ENCODE data around the gene PELI2. TPM values are rescaled to one million over a fixed set of nuclear protein-coding genes. Genes with fewer than 3 reads are reported as not detected.

The PELI2 gene
- total RNA-seq, 4 donors from 2014 or later, result 10.0 to 17.0 (median 13.2) TPM

DNA sequence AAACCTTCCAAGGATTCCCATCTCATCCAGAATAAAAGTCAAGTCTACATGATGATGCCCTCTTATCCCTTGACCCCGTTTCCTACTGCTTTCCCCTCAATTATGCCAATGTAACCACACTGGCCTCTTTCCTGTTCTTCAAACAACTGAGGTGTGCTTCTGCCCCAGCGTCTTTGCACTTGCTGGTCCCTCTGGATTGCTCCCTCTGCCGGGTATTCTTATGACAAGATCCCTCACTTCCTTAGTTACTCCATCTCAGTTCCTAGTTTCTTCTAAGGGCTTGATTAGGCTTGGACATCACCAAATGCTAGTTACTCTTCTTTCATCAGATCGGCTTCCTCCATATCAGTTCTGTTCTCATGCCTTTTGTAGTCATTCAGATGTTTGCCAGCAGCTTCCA lies 32.7 kb upstream of the PELI2 start:
- WGBS, 2 donors, result 80 to 89% methylated on average over 4 of the region's 4 CpGs
- DNase-seq (ENCODE audit: low spot score in 2 of 2), result no peak
- H3K4me3 ChIP-seq (ENCODE audit: low read depth, poor library complexity, severe bottlenecking), result no peak overlapping the region
- intact Hi-C loops (cut with DNase I; ENCODE audit: low total_unique reads), result no loop called here
- TF ChIP-seq, protein P1, sequence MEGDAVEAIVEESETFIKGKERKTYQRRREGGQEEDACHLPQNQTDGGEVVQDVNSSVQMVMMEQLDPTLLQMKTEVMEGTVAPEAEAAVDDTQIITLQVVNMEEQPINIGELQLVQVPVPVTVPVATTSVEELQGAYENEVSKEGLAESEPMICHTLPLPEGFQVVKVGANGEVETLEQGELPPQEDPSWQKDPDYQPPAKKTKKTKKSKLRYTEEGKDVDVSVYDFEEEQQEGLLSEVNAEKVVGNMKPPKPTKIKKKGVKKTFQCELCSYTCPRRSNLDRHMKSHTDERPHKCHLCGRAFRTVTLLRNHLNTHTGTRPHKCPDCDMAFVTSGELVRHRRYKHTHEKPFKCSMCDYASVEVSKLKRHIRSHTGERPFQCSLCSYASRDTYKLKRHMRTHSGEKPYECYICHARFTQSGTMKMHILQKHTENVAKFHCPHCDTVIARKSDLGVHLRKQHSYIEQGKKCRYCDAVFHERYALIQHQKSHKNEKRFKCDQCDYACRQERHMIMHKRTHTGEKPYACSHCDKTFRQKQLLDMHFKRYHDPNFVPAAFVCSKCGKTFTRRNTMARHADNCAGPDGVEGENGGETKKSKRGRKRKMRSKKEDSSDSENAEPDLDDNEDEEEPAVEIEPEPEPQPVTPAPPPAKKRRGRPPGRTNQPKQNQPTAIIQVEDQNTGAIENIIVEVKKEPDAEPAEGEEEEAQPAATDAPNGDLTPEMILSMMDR (IDR thresholded peaks at IDR 0.05), result no peak
- TF ChIP-seq POLR2A (IDR thresholded peaks at IDR 0.05), result no peak

DNA sequence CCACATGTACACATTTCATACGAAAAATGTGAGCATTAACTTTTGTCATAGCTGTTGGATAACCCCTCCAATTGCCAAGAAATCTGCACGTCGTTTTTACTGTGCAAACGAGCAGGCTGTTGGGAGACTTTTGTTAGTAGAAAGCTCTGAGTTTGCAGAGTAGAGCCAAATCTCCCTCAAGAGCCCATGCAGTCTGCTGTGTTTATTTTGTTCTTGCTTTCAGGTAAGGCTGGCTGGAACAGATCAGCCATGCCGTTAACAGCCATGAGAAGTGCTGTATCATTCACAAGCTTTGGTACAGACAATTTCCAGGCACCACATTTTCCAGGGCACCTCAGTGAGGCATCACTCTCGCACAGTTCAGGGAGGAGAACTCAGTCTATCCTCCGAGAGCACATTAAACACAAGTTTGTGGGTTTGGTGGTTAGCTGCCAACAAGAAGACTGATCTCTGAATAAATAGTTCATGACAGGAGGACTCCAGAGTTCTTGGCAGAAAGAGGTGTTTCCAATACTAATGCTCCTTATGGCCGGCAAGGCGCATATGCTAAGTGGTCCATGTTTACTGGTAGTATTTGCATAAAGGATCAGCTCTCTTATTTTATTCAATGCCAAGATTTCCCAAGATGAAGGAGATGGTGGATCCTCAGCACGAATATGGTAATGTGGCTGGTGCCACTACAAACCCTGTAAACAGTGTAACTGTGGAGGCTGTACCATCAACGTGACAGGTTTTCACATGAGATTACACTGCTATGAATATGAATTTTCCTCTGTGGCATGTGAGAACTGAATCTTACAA lies 30.3 kb upstream of the PELI2 start:
- TF ChIP-seq, protein P1 (IDR thresholded peaks at IDR 0.05), result no peak
- intact Hi-C loops (cut with DNase I; ENCODE audit: low total_unique reads), result no loop called here
- no peak overlapping the region for H3K4me3 ChIP-seq (ENCODE audit: low read depth, poor library complexity, severe bottlenecking)
- WGBS, 2 donors, result 60 to 70% methylated on average over 11 of the region's 11 CpGs
- DNase-seq (ENCODE audit: low spot score in 2 of 2), result no peak

DNA sequence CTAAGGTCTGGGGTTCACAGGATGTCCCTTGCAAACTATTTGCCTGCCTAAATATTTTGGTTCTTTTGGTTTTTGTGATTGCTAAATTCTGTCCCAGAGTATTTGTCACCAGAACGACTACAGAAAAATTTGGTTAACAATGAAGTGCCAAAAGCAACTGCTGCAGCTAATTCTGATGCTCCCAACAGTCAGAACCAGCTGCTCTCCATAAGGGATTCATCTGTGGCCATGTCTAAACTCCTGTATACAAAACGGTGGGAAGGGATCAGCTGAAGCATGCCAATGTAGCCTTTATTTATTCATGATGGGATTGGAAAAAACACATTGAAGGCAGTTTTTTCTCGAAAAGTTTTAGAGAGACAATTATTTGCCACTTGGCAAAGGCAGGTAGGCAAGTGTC lies 29.3 kb upstream of the PELI2 start:
- no peak overlapping the region for H3K4me3 ChIP-seq (ENCODE audit: low read depth, poor library complexity, severe bottlenecking)
- TF ChIP-seq, protein P1 (IDR thresholded peaks at IDR 0.05), result no peak
- TF ChIP-seq POLR2A (IDR thresholded peaks at IDR 0.05), result no peak
- WGBS, 2 donors, result 46 to 56% methylated on average over 3 of the region's 3 CpGs
- DNase-seq (ENCODE audit: low spot score in 2 of 2), result no peak
- intact Hi-C loops (cut with DNase I; ENCODE audit: low total_unique reads), result no loop called here

DNA sequence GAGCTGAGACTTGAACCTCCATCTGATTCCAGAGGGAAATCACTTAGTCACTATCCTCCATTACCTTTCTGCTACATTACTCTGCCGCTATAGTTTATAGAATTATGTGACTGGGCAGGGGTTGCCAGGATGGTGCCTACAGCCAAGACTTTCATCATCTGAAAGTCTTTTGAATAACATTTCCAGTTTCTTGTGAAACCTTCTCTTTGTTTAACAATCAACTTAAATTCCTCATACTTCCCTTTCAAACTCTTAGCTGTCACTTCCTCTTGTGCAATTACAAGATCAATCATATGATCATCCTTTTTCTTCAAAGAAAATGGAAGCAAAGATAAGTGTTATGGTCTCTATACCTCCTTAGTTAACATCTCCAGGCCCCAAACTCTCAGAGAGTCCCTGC lies 25.4 kb upstream of the PELI2 start:
- H3K4me3 ChIP-seq (ENCODE audit: low read depth, poor library complexity, severe bottlenecking), result no peak overlapping the region
- WGBS, 2 donors, result 78 to 89% methylated on average over 1 of the region's 1 CpG
- intact Hi-C loops (cut with DNase I; ENCODE audit: low total_unique reads), result no loop called here

DNA sequence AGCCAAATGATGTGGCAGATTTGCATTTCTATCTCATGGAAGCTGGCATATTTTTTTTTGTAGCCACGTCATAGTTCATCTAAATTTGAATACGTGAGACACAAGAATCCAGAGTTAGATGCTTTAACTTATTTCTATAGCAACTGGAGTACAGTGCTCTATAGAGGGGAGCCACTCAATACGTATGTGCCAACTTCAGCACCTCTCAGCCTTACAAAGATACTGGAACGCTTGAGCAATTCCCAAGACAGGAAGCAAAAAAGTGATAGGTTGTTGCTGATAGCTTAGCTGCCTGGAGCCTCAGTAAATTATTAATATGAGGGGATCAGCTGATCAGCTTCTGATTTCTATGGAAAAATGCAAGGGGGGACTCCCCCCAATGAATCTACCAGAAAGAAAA lies 24.1 kb upstream of the PELI2 start:
- H3K4me3 ChIP-seq (ENCODE audit: low read depth, poor library complexity, severe bottlenecking), result no peak overlapping the region
- intact Hi-C loops (cut with DNase I; ENCODE audit: low total_unique reads), result no loop called here
- 70 to 76% methylated on average over 4 of the region's 4 CpGs for WGBS, 2 donors
- DNase-seq (ENCODE audit: low spot score in 2 of 2), result no peak
- no peak for TF ChIP-seq POLR2A (IDR thresholded peaks at IDR 0.05)
- TF ChIP-seq, protein P1 (IDR thresholded peaks at IDR 0.05), result no peak

More for the DNA sequence above, 25.4 kb upstream of the PELI2 start:
- DNase-seq (ENCODE audit: low spot score in 2 of 2), result no peak
- TF ChIP-seq POLR2A (IDR thresholded peaks at IDR 0.05), result no peak
- TF ChIP-seq, protein P1 (IDR thresholded peaks at IDR 0.05), result no peak

DNA sequence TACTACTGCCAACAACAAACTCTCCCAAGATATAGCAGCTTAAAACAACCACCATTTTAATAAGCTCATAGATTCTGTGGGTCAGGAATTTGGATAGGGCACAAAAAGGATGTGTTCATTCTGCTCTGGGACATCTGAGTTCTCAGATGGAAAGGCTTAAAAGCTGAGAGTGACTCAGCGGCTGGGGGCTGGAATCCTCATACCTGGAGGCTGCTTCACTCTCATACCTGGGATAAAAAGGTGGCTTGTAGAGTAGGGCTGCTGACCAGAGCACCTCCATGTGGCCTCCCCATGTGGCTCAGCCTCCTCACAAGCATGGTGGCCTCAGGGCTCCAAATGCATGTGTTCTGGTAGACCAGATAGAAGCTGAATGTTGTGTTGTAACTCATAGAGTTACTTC lies 20.2 kb upstream of the PELI2 start:
- WGBS, 2 donors, result 86 to 100% methylated on average over 1 of the region's 1 CpG
- no peak for DNase-seq (ENCODE audit: low spot score in 2 of 2)
- intact Hi-C loops (cut with DNase I; ENCODE audit: low total_unique reads), result no loop called here
- TF ChIP-seq POLR2A (IDR thresholded peaks at IDR 0.05), result no peak
- TF ChIP-seq, protein P1 (IDR thresholded peaks at IDR 0.05), result no peak
- no peak overlapping the region for H3K4me3 ChIP-seq (ENCODE audit: low read depth, poor library complexity, severe bottlenecking)

Measured in lower leg skin (tissue), 4 donors.